HepG2 (cell line): Measurements from ENCODE around the gene MGAT2. TPM values are rescaled to one million over a fixed set of nuclear protein-coding genes. Genes with fewer than 3 reads are reported as not detected.
A peak's percentile ranks its signal among the peaks of the same experiment; 100 is the strongest.

Experiments
- CBX2 ChIP-seq, 2 experiments: fragments of 200-600 bp in 1 of 2; sonication (generic); formaldehyde crosslinking in 1 of 2; IDR thresholded peaks; 2 replicates each; pipeline versions ENCODE4 v1.7.0 to v1.8.1; 2018 to 2022; ENCODE audit warnings: low read depth in 2 of 2, low read length in 1 of 2, mild to moderate bottlenecking in 1 of 2, missing genetic modification reagents in 1 of 2
- CHCHD3 ChIP-seq: sonication (generic); formaldehyde crosslinking; IDR thresholded peaks from 2 replicates; pipeline ENCODE4 v1.8.0; 2022; ENCODE audit warnings: mild to moderate bottlenecking, missing genetic modification reagents, moderate library complexity
- CREB1 ChIP-seq, 2 experiments: fragments of 450-650 bp in 1 of 2; IDR thresholded peaks; 2 replicates each; pipeline ENCODE4 v1.6.1; 2016 to 2017; ENCODE audit warnings: control low read depth in 1 of 2, mild to moderate bottlenecking in 1 of 2, missing compliant biosample characterization in 1 of 2, missing genetic modification characterization in 1 of 2
- ELF3 ChIP-seq: IDR thresholded peaks from 2 replicates; pipeline ENCODE4 v1.6.1; 2016; ENCODE audit warnings: missing genetic modification reagents, missing compliant biosample characterization
- FOXK1 ChIP-seq: sonication (generic); formaldehyde crosslinking; IDR thresholded peaks from 2 replicates; pipeline ENCODE4 v1.4.0; 2020; ENCODE audit warnings: low read depth, missing genetic modification reagents, borderline replicate concordance
- GABPB1 ChIP-seq: IDR thresholded peaks from 2 replicates; pipeline ENCODE4 v1.6.1; 2016; ENCODE audit warnings: mild to moderate bottlenecking, missing genetic modification reagents, moderate library complexity, missing compliant biosample characterization
- HIVEP1 ChIP-seq: sonication (generic); formaldehyde crosslinking; IDR thresholded peaks from 2 replicates; pipeline ENCODE4 v1.4.0; 2020; ENCODE audit warnings: mild to moderate bottlenecking, missing genetic modification reagents
- IRF2 ChIP-seq: IDR thresholded peaks from 2 replicates; pipeline ENCODE4 v1.6.1; 2018; ENCODE audit warnings: missing genetic modification reagents, missing compliant biosample characterization
- ISL2 ChIP-seq: sonication (generic); formaldehyde crosslinking; IDR thresholded peaks from 2 replicates; pipeline ENCODE4 v1.5.0; 2020; ENCODE audit warnings: missing genetic modification reagents
- PATZ1 ChIP-seq: sonication (generic); formaldehyde crosslinking; IDR thresholded peaks from 2 replicates; pipeline ENCODE4 v1.4.0; 2020; ENCODE audit warnings: missing genetic modification reagents
- PHB2 ChIP-seq: fragments of 450-650 bp; IDR thresholded peaks from 2 replicates; pipeline ENCODE4 v1.6.1; 2018; ENCODE audit not compliant: partially characterized antibody
- SIX1 ChIP-seq: sonication (generic); formaldehyde crosslinking; IDR thresholded peaks from 2 replicates; pipeline ENCODE4 v1.4.0; 2020; ENCODE audit warnings: missing genetic modification reagents, borderline replicate concordance
- SNRNP70 ChIP-seq: fragments of 200-400 bp; formaldehyde crosslinking; IDR thresholded peaks from 2 replicates; pipeline ENCODE4 v1.6.1; 2017; ENCODE audit warnings: mild to moderate bottlenecking, low read depth, low read length, moderate library complexity
- SP140L ChIP-seq: sonication (generic); formaldehyde crosslinking; IDR thresholded peaks from 2 replicates; pipeline ENCODE4 v1.4.0; 2020; ENCODE audit warnings: missing genetic modification reagents, borderline replicate concordance
- TAF15 ChIP-seq: fragments of 200-400 bp; formaldehyde crosslinking; IDR thresholded peaks from one replicate; pipeline ENCODE4 v1.6.1; 2018; ENCODE audit warnings: mild to moderate bottlenecking, low read depth, low read length; ENCODE audit not compliant: poor library complexity, severe bottlenecking
- TRAFD1 ChIP-seq: sonication (generic); formaldehyde crosslinking; IDR thresholded peaks from 2 replicates; pipeline ENCODE4 v1.5.1; 2020; ENCODE audit warnings: missing genetic modification reagents, mild to moderate bottlenecking, borderline replicate concordance
- XRCC5 ChIP-seq: fragments of 200-400 bp; formaldehyde crosslinking; optimal IDR thresholded peaks from 2 replicates; pipeline ENCODE3; 2017; ENCODE audit warnings: mild to moderate bottlenecking, low read length
- ZFP36 ChIP-seq: fragments of 150-350 bp; IDR thresholded peaks from 2 replicates; pipeline ENCODE4 v1.6.1; 2018; ENCODE audit warnings: borderline replicate concordance, low read length, low read depth; ENCODE audit not compliant: partially characterized antibody
- ZFP36L1 ChIP-seq: sonication (generic); formaldehyde crosslinking; IDR thresholded peaks from 2 replicates; pipeline ENCODE4 v1.8.0; 2022; ENCODE audit warnings: mild to moderate bottlenecking, missing genetic modification reagents, moderate library complexity
- ZNF275 ChIP-seq: sonication (generic); formaldehyde crosslinking; IDR thresholded peaks from 2 replicates; pipeline ENCODE4 v1.8.0; 2022; ENCODE audit warnings: missing genetic modification reagents, mild to moderate bottlenecking, inconsistent platforms, borderline replicate concordance
- ZNF362 ChIP-seq: sonication (generic); formaldehyde crosslinking; IDR thresholded peaks from 2 replicates; pipeline ENCODE4 v1.4.0; 2020; ENCODE audit warnings: missing genetic modification reagents, mild to moderate bottlenecking, borderline replicate concordance
- ZSCAN5A ChIP-seq: sonication (generic); formaldehyde crosslinking; IDR thresholded peaks from 2 replicates; pipeline ENCODE4 v1.8.0; 2022; ENCODE audit warnings: mild to moderate bottlenecking, missing genetic modification reagents, borderline replicate concordance
- polyA plus RNA-seq, 8 experiments: library from polyadenylated mRNA; depleted of rRNA in 3 of 8; stranded (reverse) in 7 of 8; unstranded in 1 of 8; fragments of >200 nt; fragmentation: Illumina TruSeq in 4 of 8; extraction: Trizol in 4 of 8; gene quantifications; 2 replicates each; pipeline versions ENCODE4 v1.2.1 to v1.2.3, GENCODE V29; 2011 to 2016; ENCODE audit warnings: low read depth in 4 of 8, missing spikeins in 1 of 8, mixed read lengths in 1 of 8; ENCODE audit not compliant: insufficient read depth in 1 of 8
- total RNA-seq, 5 experiments: library from RNA; depleted of rRNA; stranded (reverse); fragments of >200 nt; fragmentation: Illumina TruSeq; extraction: Trizol; gene quantifications; 2 replicates each; pipeline ENCODE4 v1.2.3, GENCODE V29; 2016; ENCODE audit warnings: low read depth in 1 of 5

Gene MGAT2
- total and polyA plus RNA-seq, 2 of the 13 experiments (the other 11 are each of a cell fraction or from before 2014, with no cell fraction given) = 12.9 to 51.9 TPM

GRCh38 chr14:49641697-49642129 lies 21.1 kb downstream of the MGAT2 start (continued):
- peak; percentile 64; the same call in 1 of the 2 replicates for TF ChIP-seq PATZ1
- no peak for TF ChIP-seq TRAFD1 (CRISPR knock-in tag)
- no peak for TF ChIP-seq ZFP36L1 (CRISPR knock-in tag)
- TF ChIP-seq SP140L = no peak
- TF ChIP-seq SNRNP70 = no peak
- peak; percentile 83; the same call in 1 of the 2 replicates for TF ChIP-seq HIVEP1 (CRISPR knock-in tag)
- TF ChIP-seq ZSCAN5A (CRISPR knock-in tag) = peak; percentile 69; the same call in 1 of the 2 replicates
- TF ChIP-seq CBX2 (IDR thresholded peaks at IDR 0.05; ENCODE audit: low read depth, low read length) = no peak
- TF ChIP-seq CBX2 (CRISPR knock-in tag; IDR thresholded peaks at IDR 0.05; ENCODE audit: low read depth) = no peak
- TF ChIP-seq ISL2 = peak; percentile 94
- TF ChIP-seq CHCHD3 (CRISPR knock-in tag) = no peak
- TF ChIP-seq TAF15 = no peak
- TF ChIP-seq CREB1 (IDR thresholded peaks at IDR 0.05) = no peak
- TF ChIP-seq CREB1 (CRISPR knock-in tag; IDR thresholded peaks at IDR 0.05) = peak; percentile 60
- TF ChIP-seq ZNF362 (CRISPR knock-in tag) = peak; percentile 69; the same call in 1 of the 2 replicates
- peak; percentile 91 for TF ChIP-seq IRF2 (CRISPR knock-in tag)
- TF ChIP-seq ZFP36 = peak; percentile 49
- 0 out of 2 replicates have a peak, but pooled peaks have one; percentile 10 for TF ChIP-seq SIX1
- peak; percentile 30 for TF ChIP-seq XRCC5
- no peak for TF ChIP-seq ZNF275
- TF ChIP-seq FOXK1 = peak; percentile 81; the same call in 1 of the 2 replicates
- peak; percentile 73 for TF ChIP-seq ELF3 (CRISPR knock-in tag)
- no peak; the same call in 1 of the 2 replicates for TF ChIP-seq GABPB1
- TF ChIP-seq PHB2 = no peak
